Stimulated activated CD8-positive, alpha-beta memory T cell treated with anti-CD3 and anti-CD28 coated beads, Interleukin-15, amount 100 ng/mL, for 48 hours (primary cell): Measurements from ENCODE around the gene PDZRN3.

Experiments
- DNase-seq, 2 donors: peaks; one replicate each; pipeline ENCODE4 v3.0.0-alpha.2; 2020; ENCODE audit warnings: low read depth in 2 of 2

Gene PDZRN3

DNA sequence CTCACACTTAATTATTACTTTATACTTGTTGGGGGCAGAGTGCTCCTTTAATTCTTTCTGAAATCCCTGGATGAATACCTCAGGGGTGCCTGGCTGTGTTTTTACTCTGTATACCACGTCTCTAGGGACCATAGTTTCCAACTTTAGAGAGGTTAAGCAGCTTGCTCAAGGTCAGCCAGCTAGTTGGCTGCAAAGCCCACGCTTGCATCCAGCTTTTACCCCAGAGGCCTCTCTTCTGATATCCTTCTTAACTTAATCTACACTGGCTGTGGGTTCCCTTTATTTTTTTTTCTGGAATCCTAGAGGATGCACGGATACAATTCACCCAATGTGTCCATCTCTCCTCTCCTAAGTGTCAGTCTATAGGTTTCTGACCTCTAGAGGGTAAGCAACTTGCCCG is 1.4 kb downstream of the PDZRN3 start:
- DNase-seq, result no peak

DNA sequence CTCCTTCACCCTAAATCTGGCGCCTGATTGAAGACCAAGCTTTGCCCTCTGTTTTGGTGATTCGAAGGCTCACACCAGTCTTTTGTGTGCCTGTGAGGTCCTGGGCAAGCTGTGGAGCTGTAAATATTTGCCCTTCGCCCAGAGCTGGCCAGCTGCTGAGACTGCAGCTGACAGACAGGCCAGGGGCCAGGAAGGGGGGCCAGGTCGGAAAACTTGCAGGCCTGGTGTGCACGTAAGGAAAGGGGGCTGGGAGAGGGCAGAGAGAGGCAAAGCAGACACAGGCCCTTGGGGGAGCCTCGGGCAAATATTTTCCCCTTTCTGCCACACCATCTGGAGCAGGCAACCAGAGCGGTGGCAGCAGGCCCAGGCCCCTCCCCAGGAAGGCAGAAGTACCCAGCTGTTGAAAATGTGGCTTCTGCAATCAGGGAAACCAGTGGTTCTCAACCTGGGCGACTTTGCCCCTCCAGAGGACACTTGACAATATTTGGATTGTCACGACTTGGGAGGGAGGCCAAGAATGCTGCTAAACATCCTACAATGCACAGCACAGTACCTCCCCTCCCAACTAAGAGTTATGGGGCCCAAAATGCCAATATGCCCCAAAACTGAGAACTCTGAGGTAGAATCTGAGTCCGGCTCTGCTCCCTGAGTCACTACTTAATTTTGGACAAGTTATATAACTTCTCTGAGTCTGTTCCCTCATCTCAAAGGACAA is 2.5 kb downstream of the PDZRN3 start:
- DNase-seq, result no peak

DNA sequence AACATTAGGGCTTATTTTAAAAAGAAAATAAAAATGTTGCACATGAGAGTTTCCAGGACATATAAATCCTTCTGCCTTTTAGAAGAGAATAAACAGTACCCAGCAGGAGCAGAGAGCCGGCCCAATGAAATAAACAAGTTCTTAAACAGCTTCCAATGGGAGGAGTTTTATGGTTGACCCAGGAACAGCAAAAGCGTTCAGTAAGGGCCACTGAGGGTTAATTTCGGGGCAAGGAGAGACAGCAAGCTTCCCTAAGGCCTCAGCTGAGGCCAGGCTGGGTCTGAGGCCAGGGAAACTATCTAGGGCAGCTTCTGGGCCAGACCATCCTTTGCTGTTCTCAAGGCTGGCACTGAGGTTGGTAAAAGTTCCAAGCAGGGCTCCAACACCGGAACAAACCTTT is 3.4 kb downstream of the PDZRN3 start:
- no peak for DNase-seq

DNA sequence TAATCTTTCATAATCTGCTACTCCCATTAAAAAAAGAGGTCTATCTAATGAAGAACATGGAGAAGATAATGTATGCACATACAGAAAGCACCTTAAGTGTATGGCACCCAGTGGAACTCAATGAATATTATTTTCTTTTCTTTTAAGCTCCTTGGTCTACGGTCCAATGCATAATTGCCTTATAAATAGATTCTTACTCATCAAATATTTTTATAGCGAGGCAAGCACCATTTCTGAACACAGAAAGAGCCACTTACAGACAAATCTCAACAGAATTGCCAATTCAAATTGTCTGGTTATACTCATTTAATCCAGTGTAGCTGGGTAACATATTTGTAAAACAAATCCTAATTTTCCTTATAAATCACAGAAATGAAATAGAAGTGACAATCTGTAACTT is 6.3 kb downstream of the PDZRN3 start:
- DNase-seq, result no peak

DNA sequence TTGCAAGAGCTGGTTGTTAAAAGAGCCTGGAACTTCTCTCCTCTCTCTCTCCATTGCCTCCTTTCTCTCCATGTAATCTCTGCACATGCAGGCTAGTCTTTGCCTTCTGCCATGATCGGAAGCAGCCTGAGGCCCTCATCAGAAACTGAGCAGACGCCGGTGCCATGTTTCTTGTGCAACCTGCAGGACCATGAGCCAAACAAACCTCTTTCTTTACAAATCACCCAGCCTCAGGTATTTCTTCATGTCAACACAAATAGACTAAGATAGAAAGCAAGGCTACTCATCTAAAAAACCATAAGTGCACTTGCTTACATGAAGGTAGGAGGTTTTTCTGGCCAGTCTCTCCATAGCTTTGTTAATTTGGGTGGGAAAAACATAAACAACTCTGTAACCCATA is 8.7 kb downstream of the PDZRN3 start:
- no peak for DNase-seq

DNA sequence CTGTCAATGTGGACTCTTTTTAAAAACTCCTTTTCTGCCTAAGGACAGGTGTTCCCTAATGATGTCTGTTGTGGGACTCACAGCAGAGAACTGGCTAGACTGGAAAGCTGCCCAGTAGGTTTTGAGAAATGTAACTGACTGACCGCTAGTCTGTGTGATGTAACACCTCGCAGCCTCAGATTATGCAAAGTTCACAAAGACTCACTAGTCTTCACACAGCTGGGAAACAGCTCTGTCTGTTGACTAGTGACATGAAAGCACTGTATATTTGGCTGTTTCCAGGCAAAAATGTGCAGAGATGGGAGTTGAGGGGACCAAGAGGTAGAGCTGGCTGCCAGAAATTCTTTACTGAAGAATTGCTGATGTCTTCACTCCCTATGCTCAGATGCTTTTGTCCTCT is 10.3 kb downstream of the PDZRN3 start:
- DNase-seq, result no peak

DNA sequence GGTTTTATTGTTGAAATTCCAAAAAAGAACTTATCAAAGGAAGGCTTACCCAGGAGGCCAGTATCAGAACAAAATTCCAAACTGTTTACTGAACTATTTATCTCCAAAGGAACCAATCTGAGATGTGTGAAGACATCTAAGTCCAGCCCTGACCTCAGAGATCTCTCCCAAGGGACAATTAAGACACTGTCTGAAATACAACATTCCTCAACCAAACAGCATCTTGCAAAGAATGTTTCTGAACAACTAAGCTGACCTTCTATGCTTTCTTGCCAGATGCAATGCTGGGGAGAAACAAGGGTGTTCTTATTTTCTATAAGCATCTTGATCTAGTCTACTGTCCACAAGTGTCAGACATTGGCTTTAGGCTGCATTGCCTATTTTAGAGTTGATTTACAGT is 13.6 kb downstream of the PDZRN3 start:
- no peak for DNase-seq

DNA sequence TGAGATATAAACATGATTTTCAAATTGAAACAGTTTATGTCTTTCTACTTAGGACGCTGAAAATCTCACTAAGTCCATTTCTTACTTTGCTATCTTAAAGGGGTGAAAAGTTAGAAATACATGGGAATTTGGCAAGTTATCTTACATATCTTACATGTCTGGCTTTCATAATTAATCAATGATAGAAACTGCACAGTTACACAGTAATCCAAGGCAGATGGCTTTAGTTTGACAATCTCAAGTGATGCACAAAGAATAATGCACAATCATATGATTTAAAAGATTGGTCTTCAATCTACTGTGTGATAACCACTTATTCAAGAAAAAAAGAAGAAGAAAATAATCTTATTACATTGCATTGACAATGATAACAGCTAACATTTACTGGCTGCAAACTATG is 14.2 kb downstream of the PDZRN3 start:
- DNase-seq, result no peak

DNA sequence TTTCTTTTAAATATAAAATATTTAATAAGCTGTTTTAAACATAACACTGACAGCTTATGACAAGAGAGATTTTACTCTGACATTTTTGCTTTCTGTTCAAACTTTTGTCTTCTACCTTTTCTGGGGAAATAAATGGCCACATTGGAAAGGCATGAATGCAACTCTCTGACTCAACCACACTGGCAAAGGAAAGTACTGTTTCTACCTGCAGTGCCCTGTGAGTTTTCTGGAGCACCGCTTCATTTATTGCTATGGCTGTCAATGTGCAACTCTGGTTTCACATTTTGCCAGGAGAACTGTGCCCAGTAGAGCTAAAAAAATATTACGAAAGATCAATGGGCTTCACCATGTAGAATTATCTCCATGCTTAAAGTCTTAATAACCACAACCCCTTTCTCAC is 15.1 kb downstream of the PDZRN3 start:
- DNase-seq, result no peak

DNA sequence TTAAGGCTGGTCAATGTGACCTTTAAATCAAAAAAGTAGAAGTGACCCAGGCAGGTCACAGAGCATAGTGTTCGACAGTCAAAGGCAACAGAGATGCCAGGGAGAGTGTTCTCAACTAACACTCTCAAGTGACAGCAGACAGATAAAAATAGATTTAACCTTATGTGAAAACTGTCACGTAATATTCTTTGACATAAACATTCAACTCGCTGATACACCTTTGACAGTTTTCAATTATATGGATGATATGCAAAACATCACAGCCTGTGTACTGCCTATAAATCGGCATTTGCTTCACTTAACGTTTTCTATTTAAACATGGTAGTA is 15.5 kb downstream of the PDZRN3 start:
- no peak for DNase-seq

DNA sequence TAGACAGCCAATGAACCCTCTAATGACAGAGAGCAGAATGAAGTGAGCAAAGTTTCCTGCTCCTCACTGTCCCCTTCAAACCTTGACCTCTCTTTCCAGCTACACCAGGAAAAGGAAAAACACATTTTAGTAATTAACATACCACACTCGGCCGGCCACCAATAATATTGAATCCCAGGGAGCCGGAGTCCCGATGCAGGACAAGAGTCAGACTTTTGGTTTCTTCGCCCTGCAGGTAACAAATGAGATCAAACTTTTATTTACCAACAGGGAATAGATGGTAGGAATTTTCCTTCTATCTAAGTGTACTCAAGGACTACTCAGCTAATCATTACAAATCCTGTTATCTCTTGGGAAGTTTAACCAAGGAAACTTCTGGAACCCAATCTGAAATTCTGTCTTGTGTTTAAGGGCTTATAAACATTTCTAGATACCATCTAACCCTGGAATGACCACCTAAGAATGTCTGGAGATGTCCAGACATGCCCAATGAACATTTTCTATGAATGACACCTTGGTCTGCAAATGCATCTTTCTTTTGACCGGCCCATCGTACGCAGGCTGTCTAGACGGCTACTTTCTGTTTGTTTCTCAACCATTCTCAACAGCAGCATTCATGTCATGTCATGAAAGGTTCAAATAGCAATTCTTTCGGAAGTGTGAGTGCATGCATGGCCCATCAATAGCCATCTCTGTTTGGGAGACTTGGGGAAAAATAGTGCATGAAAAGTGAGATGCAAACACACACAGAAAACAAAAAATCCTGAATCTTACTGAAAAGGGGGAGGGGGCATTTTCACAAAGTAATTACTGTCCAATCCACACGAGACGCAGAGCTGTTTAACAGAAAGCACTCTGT is 16.1 kb downstream of the PDZRN3 start:
- DNase-seq, result no peak

DNA sequence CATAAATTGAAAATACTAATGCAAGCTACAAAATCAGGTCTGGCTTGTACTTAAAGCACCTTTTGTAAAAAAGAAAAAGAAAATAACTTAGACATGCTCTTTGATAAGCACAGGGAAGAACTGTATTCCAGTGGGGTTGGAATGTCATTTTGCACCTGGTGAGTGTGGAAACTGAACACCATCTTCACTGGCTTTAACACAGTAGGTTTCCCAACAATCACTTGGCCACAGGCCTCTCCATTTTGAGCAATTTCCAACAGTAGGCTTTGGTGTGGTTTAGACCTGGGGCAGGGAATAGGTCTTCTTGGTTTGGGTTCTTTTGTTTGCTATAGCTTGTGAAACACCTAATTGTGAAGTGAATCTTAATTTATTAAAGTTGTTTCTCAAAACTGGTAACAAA is 18.9 kb downstream of the PDZRN3 start:
- no peak for DNase-seq

DNA sequence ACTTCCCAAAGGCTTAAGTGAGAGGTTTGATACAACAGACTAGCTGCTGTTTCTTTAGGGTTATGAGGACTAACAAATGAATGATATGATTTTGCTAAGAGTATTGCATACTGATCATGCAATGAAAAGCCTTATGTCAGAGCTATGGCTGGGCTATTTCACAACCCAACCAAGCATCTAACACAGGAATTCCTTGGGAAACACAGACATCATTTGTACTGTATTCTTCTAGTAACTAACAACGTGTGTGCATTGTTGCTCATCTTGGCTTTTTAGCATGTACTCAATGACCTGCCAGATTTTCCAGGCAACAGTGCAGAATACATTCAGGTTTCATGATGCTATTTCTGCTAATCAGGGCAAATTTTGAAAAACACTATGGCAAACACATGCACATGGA is 19.3 kb downstream of the PDZRN3 start:
- DNase-seq, result no peak

DNA sequence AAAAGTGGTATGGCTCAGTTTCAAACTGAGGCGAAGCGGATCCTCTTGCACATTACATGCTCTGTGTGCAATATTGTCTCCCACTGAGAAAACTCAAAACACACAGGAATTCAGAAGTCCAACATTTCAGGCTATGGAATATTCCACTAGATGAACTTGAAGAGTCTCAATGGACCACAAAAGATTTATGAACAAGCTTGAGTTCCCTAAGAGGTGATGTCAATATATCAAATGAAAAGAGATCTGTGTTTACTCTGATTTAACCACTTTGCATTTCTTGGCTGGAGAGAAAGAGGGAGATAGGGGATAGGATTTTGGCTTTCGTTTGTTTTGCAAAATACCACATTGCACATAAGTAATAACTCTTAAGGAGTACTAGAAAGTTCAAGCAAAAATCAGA is 20.3 kb downstream of the PDZRN3 start:
- DNase-seq, result no peak

DNA sequence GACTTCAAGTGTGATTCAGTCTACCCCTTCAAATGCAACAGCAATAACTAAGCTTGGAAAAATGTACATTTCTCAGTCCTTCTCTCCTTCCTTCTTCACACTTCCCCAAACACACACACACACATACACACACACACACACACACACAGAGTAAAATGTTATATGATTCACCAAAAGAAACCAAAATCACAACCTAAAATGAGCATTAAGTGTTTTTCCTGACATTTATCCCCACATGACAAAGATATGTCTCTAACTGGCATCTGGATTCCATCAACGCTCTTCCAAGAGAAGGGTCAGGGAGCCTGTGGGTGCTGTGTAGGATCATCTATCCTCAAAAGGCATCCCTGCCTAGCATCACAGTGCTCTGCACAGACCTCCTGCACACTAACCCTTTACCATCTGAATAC is 21.0 kb downstream of the PDZRN3 start:
- no peak for DNase-seq

DNA sequence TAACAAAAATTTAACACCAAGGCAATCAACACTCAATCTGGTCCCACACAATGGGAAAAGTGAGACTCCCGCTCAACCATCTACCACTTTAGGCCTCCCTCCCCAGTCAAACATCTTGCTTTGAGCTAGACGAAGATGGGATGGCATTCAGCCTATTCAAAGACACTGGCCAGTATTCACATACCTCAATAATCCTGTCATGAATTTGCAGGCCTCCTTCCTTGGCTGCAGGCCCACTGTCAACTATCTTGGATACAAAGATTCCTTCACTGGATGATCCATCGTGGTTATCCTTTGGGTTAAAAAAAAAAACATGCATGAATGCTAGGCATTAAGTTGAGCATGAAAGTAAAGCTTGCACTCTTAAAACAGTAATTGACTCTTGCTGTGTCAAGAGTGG is 22.6 kb downstream of the PDZRN3 start:
- DNase-seq, result no peak

DNA sequence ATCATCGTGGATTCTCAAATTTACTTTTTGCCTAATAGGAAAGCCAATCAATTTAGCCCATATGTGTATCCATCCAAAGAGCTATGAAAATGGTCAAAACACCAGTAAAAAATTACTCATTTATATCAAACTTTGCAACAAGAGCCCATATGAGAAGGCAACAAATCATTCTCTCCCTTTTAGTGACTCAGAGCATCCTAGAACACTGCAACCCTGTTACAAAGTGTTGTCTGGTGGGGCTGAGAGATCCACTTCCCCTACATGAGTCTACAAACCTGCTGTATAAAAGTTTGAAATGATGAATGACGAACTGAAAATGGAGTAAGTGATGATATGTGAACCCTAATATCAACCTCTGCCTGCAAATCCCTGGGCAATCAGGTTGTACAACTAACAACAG is 23.3 kb downstream of the PDZRN3 start:
- no peak for DNase-seq

DNA sequence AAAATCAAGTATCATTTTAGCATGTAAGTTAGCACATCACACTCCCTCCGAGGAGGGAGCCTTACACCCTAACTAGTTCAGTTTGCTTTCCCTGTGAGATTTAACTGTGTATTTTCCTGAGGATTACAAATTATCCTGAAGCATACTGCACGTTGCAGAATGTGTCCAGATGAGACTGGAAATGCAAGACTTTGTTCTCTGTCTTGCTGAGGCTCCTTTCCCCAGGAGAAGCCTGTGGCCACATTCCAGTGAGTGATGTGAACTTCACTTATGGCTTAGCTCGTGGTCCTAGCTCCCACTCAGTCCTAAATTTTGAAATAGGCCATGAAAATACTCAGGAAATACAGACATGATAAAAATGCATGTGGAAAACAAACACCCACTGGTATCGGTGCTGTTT is 23.7 kb downstream of the PDZRN3 start:
- DNase-seq, result no peak

DNA sequence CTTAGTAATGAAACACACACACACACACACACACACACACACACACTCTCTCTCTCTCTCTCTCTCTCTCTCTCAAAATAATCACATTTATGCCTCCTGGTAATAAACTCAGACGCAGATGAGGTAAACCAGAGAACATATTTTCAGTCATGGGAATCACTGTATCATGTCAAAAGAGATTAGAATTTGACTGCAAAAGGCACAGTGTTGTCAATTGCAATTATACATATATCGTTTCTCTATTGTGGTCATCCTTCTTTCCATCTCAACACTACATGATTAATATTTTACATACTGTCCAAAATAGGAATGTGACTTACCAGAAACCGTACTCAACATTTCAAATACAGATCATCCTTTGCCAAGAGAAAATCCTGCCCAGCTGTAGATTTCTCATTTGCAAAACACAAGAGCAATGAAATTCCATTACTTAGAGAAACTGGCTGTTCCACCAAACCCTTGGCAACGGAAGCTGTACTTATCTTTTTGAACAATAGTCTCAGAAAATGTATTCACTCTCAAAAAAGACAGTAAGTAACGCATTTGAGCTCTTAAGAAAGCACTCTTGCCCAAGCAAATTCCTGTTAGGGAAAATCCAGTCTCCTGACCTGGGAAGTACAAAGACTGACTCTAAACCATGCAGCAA is 24.3 kb downstream of the PDZRN3 start:
- DNase-seq, result no peak

DNA sequence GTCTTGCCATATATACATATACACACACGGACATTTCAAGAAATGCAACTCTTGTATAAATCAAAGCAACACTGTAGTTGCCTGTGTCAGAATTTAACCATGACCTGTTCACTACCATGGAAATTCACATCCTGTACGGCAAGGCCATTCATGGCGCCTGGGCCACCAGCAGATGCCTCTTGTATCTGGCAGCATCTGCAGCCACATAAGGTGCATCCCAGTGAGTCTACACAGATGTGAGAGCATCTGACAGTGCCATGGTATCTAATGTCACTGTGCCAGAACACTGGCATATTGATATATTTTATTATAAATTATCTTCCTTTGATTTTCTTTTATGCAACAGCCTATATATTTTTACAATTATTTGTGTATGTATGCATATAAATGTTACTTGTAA is 25.1 kb downstream of the PDZRN3 start:
- DNase-seq, result no peak

DNA sequence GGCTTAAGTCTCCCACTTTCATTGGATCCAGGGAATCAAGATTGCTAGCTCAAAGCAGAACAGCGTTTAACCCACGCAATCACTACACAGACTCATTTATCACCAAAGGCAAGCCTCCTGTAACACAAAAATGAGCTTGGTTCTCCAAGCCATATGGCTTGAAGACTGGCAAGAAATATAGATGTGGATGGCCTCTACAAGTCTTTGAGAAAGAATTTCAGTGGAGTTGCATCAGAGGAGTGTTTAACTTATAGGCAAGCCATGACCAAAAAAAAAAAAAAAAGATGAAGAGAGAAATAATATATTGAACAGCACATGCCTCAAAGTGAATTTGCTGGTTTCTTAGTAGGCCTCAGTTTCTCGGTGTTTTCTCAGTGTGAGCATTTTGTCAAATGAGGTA is 27.3 kb downstream of the PDZRN3 start:
- no peak for DNase-seq

DNA sequence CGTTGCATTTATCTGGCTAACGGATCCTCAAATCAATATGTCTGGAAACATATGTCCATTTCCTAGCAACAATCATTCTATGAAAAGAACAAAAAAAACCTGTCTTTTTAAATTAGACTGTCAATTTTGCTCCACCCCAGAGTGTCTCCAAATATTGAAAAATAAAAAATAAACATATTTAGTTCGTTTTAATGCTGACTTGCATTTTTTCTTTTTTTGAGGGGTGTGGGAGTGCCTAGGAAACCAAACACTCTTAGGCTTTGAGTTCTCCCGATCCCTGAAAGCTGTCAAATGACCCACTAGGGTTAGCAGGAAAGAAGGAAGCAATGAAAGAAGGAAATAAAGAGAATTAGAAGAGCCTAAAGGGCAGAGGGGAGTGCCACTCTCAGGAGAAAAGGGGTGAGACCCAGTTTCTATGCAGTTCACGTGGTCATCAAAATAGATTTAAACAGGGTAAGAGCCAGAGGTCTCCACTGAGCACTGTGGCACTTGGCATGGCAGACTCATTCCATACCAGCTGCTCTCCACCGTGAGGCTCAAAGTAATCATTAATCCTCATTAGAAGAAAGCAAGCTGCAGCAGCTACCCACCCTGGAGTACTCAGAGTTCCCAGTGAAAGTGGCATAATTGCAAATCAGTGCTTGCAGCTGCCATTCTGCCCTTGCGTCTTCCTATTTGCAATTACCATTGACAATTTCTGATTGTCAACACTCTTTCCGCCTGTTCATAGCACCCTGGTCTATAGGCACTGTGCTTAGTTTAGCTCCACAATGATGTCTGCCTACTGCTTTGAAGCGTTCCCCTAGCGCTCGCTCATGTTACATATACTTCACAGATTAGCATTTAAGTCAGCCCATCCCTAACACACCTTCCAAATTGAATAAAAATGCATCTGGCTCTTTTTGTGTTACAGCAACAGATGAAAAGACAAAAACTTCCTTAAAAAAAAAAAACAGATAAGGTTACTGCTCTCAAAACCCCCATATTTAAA is 32.3 kb downstream of the PDZRN3 start:
- no peak for DNase-seq
